ENCODE data around the gene SETD7.

The SETD7 gene

GRCh38 chr4:139556071-139556723, at the start of gene SETD7:
Gene SETD7, minus strand, starts transcription at chr4:139556219. Its CDS starts 82 bp downstream, at chr4:139556137.
- peak; percentile 30 for DNase-seq (ENCODE audit: low read depth)

- no peak for DNase-seq (ENCODE audit: low read depth)
Measured at GRCh38 chr4:139605516-139605915, 49.5 kb upstream of the SETD7 start.

- DNase-seq (ENCODE audit: low read depth), result no peak
Measured at GRCh38 chr4:139603576-139604410, 47.8 kb upstream of the SETD7 start.

- DNase-seq (ENCODE audit: low read depth), result no peak
Measured at GRCh38 chr4:139602776-139603360, 46.8 kb upstream of the SETD7 start.

GRCh38 chr4:139600662-139601061, 44.6 kb upstream of the SETD7 start:
- DNase-seq (ENCODE audit: low read depth), result no peak

- DNase-seq (ENCODE audit: low read depth), result no peak
Measured at GRCh38 chr4:139599594-139600374, 43.8 kb upstream of the SETD7 start.

GRCh38 chr4:139599076-139599475, 43.1 kb upstream of the SETD7 start:
- DNase-seq (ENCODE audit: low read depth), result no peak

- no peak for DNase-seq (ENCODE audit: low read depth)
Measured at GRCh38 chr4:139596684-139597279, 40.8 kb upstream of the SETD7 start.

GRCh38 chr4:139596034-139596683, 40.1 kb upstream of the SETD7 start:
- no peak for DNase-seq (ENCODE audit: low read depth)

GRCh38 chr4:139594591-139595185, 38.7 kb upstream of the SETD7 start:
- DNase-seq (ENCODE audit: low read depth), result no peak

- DNase-seq (ENCODE audit: low read depth), result no peak
Measured at GRCh38 chr4:139593091-139593564, 37.1 kb upstream of the SETD7 start.

GRCh38 chr4:139589336-139590018, 33.5 kb upstream of the SETD7 start:
- no peak for DNase-seq (ENCODE audit: low read depth)

GRCh38 chr4:139587446-139587845, 31.4 kb upstream of the SETD7 start:
- no peak for DNase-seq (ENCODE audit: low read depth)

GRCh38 chr4:139585473-139585872, 29.5 kb upstream of the SETD7 start:
- DNase-seq (ENCODE audit: low read depth), result no peak

GRCh38 chr4:139584784-139585183, 28.8 kb upstream of the SETD7 start:
- DNase-seq (ENCODE audit: low read depth), result no peak

GRCh38 chr4:139584013-139584412, 28.0 kb upstream of the SETD7 start:
- no peak for DNase-seq (ENCODE audit: low read depth)

GRCh38 chr4:139582044-139582443, 26.0 kb upstream of the SETD7 start:
- DNase-seq (ENCODE audit: low read depth), result no peak

- DNase-seq (ENCODE audit: low read depth), result no peak
Measured at GRCh38 chr4:139581096-139581495, 25.1 kb upstream of the SETD7 start.

- DNase-seq (ENCODE audit: low read depth), result no peak
Measured at GRCh38 chr4:139576219-139576618, 20.2 kb upstream of the SETD7 start.

- DNase-seq (ENCODE audit: low read depth), result no peak
Measured at GRCh38 chr4:139575072-139575471, 19.1 kb upstream of the SETD7 start.
